Activated CD8-positive, alpha-beta memory T cell treated with anti-CD3 and anti-CD28 coated beads for 48 hours (primary cell): Measurements from ENCODE around the gene RASGRF1.
"Not testable (repeated sequence)": the region's sequence is repeated elsewhere in the genome, so short reads cannot be mapped to it uniquely, and the experiment has no call there.

Experiments
- DNase-seq, 3 experiments: peaks; one replicate each; pipeline ENCODE4 v3.0.0-alpha.2; 2020; ENCODE audit warnings: low read depth in 2 of 3, low spot score in 2 of 3

Gene RASGRF1

DNA sequence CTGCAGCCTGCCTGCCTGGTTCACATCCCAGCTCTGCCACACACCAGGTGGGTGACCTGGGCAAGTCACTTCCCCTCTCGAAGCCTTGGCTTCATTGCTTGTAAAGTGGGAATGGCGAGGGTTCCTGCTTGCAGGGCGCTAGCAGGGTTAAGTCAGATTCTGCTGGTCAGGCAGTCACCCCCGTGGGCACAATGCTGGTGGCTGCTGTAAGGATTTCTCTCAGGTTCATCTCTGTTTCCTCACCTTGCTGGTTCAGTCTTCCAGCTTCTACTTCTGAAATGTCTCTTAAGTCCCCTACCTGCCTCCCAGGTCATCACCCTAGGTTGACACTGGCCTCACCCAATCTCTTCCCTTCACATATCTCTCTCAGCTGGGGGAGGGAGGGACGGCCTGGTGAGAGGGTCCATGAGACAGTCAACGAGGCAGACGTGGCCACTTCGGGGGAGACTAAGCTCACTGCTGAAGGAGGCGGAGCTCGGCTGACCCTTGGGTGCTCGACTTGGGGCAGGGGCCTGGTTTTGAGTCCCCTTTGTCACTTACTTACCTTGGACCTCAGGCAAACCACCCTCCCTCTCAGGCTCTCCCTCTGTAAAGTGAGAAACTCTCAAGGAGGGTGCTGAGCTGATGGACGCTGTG lies 157.3 kb downstream of the RASGRF1 start:
- no peak for DNase-seq

DNA sequence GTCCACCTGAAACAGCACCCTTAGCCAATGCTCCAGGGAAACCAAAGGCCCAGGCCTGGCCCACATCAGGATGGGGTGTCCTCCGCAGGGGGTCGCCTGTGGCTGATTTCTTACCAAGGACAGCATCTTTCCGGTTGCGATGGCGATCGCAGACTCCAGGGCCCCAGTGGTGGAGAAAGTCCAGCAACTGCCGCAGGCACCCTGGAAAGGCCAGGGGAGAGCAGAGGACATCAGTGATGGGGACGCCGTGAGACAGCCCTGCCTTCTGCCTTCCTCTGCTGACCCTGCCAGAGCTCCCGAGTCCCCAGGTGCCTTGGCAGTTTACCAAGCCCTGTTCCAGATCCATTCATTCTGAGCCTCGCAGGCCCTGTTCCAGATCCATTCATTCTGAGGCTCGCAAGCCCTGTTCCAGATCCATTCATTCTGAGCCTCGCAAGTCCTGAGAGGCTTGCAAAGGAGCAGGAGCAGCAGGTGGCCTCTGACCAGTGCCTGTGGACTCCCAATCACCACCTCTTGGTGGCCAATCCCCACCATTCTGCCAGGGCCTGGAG lies 158.2 kb downstream of the RASGRF1 start:
- no peak for DNase-seq

DNA sequence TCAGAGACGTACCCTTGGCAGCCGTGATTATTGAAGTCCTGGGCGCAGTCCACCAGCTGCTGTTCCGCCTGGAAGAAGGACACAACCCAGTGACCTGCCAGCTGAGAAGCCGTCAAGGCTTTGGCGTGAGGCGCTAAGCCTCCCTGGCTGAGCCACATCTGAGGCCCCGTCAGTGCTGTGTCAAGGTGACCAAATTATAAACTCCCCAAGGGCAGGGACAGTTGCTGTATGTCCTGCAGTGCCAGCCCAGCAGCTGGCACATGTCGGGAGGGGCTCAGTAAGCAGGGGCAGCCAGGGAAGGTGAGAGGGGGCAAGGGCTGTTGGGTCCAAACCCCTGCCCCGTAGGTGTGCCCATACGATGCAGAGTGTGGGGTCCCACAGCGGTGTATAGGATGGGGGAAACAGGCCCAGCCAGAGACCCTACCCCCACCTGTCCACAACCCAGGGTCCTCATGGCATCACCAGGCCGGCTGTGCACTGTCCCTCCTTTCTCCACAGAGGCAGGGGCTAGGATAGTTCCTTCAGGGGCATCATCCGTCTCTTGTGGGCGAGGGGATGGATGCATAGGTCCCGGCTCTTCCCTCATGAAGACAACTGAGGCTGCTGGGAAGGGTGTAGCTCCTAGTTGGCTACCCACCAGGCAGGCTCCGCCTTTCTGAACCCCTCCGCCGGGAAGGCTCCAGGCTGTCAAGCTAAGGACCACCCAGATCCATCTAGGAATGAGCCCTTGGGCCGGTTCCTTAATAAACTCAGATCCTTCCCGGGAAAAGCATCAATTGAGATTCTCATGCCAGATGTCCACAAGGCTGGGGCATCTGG lies 158.9 kb downstream of the RASGRF1 start:
- DNase-seq = no peak

DNA sequence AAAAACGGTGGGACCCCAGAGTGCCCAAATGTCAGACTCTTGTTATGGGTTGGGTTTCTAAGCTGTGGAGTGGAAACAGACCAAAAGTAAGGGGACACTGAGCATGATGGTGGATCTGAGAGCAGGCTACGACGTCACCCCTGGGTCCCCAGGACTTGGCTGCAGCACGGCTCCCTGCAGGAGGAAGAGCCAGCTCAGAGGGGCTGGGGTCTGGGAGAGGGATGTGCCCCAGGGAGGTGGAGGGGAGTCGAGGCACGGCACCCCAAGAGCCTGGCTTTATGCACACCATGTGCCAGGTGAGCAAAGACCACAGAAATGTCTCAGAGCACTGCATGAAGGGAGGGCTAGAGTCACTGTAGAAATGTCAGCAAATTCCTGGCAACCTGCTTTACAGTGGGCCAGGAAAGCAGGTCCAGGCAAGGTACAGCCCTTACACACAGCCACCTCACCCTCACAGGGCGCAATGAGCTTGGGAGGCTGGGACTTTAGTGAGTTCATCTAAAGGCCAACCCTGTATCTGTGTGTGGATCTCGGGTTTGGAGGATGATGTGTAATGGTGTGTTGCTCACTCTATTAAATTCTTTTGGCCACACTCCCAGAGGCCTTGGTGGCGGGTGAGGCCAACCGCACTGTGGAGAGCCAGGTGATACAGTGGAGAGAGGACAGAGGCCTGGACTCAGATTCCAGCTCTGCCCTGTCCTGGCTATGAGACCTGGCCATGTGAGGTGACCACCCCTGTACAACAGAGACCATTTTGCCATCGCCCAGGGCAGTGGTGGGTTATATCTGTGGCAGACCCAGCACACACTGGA lies 159.8 kb downstream of the RASGRF1 start:
- no peak for DNase-seq

DNA sequence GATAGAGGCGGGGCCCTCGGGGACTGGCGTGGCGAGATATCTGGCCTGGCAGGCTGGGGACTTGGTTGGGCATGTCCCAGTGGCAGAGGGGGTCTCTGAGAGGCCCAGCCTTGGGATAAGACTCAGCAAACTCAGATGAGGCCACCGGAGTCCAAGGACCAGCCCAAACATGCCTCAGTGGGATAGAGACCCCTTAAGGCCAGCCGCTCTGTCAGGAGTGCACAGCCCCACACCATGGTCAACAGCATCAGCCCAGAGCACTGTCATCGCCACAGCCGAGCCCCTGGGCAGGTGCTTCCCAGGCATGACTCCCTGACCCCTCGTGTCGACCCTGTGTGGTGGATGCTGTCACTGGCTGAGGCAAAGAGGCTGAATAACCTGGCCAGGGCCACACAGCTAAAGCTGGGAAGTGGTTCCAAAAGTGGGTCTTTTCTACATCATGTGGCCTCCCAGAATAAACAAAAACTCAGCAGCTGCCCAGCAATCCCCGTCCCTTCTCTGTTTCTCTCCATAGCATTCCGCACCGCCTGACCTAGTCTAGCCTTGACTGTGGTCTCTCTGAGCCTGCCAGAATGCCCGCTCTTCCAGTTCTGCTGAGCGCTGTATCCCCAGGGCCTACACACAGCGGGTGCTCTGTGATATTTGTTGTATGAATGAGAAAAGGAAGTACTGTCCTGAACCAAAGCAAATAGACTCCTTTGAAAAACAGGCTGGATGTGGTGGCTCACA lies 160.9 kb downstream of the RASGRF1 start:
- DNase-seq = no peak

DNA sequence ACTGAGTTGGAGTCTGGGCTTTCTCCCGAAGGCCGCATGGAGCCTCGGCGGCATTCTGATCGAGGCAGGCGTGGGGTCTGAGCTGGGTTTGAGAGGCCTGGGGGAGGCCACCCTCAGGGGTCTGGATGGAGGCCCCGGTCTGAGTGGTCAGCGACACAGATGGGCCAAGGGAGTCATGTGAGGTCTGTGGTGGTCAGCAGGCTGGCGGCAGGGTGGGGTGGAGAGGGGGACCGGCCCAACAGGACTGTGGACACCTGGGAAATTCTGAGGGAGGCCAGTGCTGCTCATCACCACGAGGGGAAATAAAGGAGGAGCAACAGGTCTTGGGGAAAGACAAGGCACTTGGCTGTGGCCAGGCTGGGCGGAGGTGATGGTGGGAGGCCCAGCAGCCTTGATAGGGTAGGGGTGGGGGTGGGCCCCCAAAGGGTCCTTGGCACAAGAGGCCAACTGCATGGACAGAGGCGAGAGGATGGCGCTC lies 161.9 kb downstream of the RASGRF1 start:
- no peak for DNase-seq

DNA sequence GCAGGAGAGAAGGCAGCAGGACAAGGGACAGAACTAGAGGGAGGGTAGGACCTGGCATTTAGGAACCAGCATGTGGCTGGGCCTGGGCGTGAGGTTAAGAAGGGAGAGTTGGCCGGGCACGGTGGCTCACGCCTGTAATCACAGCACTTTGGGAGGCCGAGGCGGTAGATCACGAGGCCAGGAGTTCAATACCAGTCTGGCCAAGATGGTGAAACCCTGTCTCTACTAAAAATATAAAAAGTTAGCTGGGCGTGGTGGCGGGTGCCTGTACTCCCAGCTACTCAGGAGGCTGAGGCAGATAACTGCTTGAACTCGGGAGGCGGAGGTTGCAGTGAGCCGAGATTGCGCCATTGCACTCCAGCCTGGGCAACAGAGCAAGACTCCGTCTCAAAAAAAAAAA lies 162.4 kb downstream of the RASGRF1 start:
- not testable (repeated sequence) for DNase-seq

DNA sequence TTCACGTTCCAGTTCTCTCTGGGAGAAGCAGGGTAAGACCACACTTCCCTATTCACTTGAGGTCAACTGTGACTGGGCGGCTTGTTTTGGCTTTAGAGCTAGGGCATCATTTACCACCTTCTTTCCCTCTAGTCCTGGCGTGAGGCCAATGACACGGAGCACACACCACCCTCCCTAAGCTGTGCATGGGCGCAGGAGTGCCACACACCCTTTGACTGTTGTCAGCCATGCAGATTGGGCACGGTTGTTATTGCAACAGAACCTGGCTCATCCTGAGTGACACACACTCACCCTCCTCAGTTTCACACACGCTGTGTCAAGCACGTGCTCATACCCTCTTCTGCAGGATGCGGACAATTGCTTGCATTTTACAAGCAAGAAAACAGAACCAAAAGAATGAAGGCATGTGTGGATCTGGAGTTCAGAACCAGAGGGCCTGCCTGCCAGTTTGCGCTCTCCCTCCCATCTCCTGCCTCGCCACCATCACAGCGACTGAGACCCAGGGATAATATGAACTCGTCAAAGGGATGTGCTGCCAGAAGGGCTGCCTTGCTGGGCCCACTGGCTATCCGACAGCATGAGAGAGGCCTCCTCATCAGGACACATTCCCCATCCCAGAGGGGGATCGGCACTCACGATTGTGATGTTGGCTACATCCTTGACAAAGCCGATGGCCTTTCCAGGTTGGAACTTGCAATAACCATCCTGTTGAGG lies 163.3 kb downstream of the RASGRF1 start:
- no peak for DNase-seq

DNA sequence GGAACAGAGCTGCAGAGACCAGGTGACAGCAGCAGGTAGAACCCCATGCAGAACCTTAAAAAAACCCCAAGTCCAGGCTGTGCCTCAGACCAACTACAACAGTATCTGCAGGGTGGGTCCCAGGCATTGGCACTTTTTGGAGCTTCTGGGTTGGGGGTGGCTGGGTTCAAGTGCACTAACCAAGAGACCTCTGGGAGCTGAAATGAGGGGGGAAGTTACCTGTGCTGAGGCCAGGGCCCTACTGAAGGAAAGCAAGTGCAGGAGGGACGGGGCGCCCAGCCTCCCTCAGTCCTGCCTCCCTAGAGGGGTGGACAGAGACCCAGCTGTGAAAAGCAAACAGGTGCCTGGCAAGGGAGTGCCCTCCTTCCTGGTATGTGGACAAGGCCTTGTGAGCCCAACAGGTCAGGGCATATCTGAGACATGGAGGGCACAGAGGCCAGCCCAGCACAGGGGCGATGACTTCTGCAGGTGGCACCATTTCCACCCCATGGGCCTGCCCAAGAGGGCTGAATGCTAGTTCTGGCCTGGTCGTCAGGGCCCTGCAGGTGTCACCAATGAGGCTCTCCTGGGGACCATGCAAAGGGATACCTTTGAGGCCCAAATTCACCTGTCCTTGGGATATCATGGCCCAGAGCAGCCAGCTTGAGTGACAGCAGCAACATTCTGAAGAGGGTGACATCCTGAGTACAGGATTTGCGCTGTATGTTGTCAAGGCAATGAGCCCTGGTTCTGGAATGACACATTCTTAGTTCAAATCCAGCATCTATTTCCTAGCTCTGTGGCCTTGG lies 164.4 kb downstream of the RASGRF1 start:
- DNase-seq = no peak

DNA sequence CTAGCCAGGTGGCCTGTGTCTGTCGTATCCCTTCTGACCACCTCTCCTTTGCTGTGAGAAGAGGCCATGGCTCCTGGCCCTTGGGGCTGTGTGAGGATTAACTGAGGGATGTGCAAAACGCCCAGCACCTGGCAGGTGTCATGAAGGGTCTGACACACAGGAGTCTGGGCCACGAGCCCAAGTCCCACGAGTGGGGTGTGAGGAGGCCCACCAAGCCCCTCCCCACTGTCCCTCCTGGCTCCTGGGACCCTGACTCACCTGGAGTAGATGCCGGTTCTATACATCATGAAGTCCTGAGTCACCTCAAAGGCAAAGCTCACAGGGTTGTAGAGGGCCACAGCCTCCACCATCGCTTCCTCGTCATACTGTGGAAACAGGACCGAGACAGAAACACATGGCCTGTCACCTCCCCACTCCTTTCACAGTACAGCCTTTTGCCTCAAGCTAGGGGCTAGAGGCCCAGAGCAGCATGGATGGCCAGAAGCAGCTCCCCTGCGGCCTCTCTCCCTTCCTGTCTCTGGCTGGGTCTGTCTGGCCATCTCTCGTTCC lies 165.4 kb downstream of the RASGRF1 start:
- no peak for DNase-seq

DNA sequence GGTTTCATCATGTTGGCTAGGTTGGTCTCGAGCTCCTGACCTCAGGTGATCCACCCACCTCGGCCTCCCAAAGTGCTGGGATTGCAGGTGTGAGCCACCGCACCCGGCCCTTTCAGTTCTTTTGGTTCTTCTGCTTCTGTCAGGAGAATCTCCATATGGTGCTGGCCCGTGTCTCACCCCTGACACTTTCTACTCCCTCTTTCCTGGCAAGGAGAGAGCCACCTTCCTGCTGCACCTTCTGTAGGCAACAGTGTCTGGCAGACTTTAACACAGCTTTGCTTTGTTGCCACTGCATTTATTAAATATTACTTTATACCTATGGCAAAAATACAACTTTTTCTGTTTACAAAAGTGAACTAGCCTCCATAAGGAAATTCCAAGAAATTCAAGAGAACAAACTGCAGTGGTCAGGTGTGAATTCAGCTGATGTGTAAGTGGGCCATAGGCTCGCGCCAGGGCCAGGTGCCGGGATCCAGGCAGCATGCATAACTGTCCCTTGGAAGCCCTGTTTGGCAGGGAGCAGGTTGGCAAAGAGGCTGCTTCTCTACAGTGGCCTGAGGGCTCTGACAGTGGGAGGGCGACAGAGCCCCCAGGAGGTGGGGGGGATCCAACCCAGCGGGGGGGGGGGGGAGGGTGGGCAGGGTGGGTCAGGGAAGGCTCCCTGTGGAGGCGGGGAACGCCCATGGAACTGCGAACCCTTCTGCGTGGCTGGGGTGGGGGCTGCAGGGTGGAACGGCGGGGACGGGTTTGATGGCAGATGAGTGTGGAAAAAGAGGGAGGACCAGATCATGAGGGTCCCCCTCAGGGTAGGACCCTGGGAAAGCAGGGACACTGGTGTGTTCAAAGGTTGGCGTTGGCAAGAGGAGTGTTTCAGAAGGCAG lies 166.9 kb downstream of the RASGRF1 start:
- DNase-seq = no peak

DNA sequence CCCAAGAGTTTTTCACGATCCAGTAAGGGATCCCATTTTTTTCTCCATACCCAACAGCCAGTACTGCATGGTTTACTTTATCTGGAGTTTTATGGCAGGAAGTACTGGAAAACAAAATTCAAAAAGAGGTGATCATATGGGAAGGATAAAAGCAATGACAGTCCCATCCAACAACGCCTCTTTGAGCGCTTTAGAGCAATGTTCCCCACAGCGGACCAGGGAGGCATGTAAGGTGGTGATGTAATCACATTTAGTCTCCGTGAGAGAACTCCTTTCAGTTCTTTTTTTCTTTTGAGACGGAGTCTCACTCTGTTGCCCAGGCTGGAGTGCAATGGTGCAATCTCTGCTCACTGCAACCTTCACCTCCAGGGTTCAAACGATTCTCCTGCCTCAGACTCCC lies 167.6 kb downstream of the RASGRF1 start:
- no peak for DNase-seq

DNA sequence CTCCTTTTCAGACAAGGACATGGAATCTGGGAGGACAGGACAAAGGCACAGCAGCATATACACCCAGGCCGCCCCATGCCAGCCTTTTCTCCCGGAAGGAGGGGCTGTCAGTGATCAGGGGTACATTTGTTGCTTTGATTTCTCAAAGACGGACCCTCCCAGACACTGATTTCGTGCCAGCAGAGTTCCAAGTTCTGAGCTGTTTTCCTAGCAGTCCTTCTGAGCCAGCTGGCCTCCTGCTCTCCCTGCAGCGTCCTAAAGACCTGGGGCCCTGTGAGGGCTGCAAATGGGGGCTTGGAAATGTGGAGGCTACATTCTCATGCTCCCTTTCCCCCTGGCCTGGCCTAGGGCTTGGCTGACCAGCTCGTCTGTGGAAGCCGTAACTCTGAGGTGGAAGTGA lies 168.1 kb downstream of the RASGRF1 start:
- no peak for DNase-seq

DNA sequence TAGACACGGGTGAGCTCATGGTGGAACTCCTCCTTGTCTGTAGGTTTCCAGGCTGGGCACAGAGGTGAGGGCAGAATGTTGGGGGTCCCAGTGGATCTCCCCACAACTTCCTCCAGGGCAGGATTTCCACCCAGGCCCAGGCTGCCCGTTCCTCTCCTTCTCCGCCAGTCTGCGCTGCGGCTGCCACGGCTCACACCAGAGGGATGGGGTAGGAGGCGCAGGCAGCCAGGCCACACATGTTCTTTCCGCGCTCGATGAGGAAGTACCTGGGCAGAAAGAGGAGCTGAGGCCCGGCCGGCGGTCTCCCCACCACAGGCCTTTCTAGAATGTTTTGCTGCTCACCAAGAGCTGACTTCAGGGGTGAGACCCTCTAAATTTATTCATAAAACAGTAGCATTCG lies 168.6 kb downstream of the RASGRF1 start:
- DNase-seq = no peak

DNA sequence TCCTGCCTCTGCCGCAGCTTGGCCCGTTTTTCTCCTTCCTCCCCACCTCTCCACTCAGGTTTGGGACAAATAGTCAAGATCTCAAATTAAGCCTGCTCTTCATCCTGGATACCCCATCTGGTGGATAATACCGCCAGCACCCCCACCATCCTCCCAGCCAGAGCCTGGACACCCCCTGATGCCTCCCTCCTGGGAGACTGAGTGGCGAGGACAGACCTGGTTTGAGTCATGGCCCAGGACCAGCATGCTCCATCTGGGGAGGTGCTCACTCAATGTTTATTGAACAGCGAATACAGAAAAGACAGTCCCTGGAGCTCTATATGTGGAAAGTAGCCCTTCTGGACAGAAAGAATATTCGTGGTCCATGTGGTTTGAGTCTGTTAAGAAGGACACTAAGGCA lies 169.1 kb downstream of the RASGRF1 start:
- DNase-seq = no peak

DNA sequence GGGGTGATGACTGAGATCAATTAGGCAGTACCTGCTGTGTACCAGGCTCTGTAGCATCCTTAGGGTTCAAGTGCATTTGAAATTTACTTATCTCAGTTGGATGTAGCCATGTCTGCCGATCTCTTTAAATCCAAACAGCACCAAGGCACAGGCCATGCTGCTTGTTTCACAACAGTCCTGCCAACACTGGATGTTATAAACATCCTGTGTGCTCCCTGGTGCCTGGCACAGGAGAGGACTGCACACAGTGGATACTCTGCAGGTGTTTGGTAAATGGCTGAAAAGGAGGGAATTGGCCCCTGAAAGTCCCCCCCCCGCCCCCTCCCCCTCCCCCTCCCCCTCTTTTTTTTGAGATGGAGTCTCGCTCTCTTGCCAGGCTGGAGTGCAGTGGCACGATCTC lies 172.7 kb downstream of the RASGRF1 start:
- DNase-seq = no peak

DNA sequence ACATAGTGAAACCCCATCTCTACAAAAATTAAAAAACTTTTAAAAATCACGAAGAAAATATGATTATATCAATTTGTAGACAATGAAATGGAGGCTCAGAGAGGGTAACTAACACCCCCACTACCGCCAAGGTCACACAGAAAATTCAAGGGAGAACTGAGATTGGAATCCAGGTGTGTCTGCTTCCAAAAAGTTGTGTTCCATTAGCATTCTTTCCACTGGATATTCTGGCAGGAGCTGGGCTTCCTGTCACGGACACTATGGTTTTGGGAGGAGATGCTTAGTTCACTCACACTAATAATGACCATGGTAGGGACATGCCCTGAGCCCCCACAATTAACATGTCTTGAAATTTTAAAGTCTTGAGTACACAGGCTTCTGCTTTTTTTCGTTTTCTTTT lies 174.5 kb downstream of the RASGRF1 start:
- no peak for DNase-seq
